Measurements from ENCODE around the gene CHD8.
"Not testable (repeated sequence)": the region's sequence is repeated elsewhere in the genome, so short reads cannot be mapped to it uniquely, and the experiment has no call there.

Gene CHD8, protein sequence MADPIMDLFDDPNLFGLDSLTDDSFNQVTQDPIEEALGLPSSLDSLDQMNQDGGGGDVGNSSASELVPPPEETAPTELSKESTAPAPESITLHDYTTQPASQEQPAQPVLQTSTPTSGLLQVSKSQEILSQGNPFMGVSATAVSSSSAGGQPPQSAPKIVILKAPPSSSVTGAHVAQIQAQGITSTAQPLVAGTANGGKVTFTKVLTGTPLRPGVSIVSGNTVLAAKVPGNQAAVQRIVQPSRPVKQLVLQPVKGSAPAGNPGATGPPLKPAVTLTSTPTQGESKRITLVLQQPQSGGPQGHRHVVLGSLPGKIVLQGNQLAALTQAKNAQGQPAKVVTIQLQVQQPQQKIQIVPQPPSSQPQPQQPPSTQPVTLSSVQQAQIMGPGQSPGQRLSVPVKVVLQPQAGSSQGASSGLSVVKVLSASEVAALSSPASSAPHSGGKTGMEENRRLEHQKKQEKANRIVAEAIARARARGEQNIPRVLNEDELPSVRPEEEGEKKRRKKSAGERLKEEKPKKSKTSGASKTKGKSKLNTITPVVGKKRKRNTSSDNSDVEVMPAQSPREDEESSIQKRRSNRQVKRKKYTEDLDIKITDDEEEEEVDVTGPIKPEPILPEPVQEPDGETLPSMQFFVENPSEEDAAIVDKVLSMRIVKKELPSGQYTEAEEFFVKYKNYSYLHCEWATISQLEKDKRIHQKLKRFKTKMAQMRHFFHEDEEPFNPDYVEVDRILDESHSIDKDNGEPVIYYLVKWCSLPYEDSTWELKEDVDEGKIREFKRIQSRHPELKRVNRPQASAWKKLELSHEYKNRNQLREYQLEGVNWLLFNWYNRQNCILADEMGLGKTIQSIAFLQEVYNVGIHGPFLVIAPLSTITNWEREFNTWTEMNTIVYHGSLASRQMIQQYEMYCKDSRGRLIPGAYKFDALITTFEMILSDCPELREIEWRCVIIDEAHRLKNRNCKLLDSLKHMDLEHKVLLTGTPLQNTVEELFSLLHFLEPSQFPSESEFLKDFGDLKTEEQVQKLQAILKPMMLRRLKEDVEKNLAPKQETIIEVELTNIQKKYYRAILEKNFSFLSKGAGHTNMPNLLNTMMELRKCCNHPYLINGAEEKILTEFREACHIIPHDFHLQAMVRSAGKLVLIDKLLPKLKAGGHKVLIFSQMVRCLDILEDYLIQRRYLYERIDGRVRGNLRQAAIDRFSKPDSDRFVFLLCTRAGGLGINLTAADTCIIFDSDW (N-terminal part only)

GRCh38 chr14:21455912-21456667 is at the start of gene CHD8:
Gene CHD8, minus strand, starts transcription at chr14:21456123. Its CDS starts 24,480 bp downstream, at chr14:21431643.
- DNase-seq = peak; percentile 99

DNA sequence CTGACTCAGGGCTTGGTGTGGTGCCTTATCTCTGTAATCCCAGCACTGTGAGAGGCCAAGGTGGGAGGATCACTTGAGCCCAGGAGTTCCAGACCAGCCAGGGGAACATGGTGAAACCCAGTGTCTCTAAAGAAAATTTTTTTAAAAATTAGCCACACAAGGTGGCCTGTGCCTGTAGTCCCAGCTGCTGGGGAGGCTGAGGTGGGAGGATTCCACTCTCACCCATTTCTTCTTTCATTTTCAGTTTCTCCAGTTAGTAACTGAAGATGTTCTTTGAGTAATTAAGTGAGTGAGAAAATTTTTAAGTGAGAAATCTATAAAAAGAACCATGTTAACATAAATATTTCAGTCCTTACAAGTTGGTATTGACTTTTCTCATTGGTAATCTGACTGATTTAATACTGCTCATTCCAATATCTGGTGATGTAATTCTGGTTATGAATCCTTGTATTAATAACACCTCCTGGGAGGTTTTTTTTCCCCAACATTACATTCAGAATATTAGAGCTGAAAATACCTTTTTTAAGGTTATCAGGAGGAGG is 49.2 kb upstream of the CHD8 start:
- peak; percentile 36 for DNase-seq

- no peak for DNase-seq
Measured at GRCh38 chr14:21503376-21503775, 47.5 kb upstream of the CHD8 start.

DNA sequence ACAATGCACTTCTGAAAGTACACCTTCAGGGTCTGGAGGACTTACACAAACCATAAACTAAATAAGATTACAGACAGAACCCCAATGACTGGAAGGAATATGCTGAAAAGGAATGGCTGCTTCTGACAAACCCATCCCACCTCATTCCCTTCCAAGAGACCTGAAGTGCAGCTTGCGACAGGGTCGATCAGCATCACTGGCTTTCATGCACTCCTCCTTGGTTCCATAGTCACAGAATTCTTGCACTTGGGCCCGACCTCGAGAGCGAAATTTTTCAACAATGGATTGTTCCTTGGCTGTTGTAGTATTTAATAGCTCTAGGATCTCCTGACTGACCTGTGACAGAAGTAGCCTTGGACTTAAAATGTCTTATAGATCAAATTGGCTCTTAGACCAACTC is 45.6 kb upstream of the CHD8 start:
- no peak for DNase-seq

- DNase-seq = no peak
Measured at GRCh38 chr14:21498540-21499526, 42.9 kb upstream of the CHD8 start.

GRCh38 chr14:21496453-21496852 is 40.5 kb upstream of the CHD8 start:
- DNase-seq = no peak

DNA sequence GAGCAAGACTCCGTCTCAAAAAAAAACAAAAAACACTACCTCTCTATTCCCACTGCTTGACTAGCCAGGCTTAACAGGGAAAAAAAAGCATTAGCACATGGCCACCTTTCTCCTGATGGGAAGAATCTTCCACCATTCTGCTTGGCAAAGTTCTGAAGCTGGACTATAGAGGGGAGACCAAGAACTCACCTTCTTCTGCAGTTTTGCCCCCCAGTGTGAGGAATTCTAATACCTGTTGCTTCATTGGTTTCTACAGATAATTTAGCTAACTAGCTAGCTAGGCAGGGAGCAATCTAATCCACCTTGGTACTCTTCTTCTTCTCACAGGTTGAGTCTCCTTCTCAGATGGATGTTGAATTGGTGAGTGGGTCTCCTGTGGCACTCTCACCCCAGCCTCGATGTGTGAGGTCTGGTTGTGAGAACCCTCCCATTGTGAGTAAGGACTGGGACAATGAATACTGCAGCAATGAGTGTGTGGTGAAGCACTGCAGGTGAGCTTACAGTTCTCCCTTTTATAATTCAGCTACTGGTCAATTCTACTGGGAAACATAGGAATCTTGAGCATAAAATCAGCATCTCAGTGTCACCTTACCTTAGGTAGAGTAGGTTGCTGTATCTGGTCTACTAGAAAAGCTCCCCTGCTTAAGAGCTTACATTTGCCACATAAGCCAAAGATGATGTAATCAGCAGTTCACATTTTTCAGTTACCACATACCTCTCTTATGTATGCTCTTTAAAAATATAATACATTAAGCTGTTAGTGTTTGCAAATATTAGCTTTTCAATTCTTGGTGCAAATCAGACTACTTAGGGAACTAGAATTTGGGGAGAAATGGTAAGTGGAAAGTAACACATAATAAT is 39.2 kb upstream of the CHD8 start:
- no peak for DNase-seq

DNA sequence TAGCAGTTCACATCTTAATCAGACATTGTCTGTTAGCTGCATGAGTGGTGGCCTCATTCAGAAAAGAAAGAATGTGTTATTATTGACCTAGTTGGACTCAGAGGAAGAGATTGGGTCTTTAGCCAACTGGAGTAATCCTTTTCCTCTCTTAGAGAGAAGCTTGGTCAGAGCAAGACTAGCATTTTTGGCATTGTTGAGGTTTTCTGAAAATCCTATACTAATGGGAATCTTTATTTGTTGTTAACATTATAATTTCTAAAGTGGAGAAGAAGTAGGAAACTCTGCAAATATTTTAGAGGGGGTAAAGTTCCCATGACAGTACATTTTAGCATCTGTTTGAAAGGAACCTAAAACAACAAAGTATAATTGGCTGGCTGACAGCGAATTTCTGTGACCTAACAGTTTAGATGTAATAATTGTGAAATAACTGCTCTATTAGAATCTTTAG is 30.7 kb upstream of the CHD8 start:
- no peak for DNase-seq

GRCh38 chr14:21476925-21477681 is 21.2 kb upstream of the CHD8 start, which contains the start of the genes RAB2B and TOX4:
Gene RAB2B, minus strand, starts transcription at chr14:21476959. Its CDS starts 87 bp downstream, at chr14:21476872.
Gene TOX4, plus strand, starts transcription at chr14:21477195. Its CDS starts 84 bp downstream, at chr14:21477279.
- peak; percentile 96 for DNase-seq

DNA sequence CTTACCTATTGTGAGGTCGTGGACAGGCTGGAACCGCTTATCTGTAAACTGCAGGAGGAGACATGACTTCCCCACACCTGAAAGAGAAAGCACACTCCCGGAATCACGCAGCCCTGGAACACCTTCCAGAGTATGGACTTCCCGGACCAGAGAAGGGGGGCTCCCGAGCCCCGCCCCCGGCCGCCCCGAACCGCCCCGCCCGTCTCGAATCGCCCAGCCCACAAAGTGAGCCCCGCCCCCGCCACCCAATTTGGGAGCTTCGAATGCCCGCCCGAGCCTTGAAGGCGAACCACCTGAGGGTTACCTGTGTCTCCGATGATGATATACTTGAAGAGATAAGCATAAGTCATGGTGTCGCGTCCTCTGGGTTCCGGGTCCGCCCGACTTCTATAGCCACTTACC is 20.6 kb upstream of the CHD8 start:
- DNase-seq = no peak

- DNase-seq = no peak
Measured at GRCh38 chr14:21475767-21476522, 20.0 kb upstream of the CHD8 start.

DNA sequence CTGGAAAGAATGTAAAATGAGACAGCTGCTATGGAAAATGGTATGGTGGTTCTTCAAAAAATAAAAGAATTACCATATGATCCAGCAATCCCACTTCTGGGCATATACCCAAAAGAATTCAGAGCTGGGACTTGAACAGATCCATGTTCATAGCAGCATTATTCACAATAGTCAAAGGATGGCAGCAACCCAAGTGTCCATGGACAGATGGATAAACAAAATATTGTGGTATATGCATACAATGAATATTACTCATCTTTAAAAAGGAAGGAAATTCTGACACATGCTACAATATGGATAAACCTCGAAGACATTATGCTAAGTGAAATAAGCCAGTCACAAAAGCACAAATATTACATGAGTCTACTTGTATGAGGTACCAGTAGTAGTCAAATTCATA is 11.7 kb upstream of the CHD8 start:
- no peak for DNase-seq

GRCh38 chr14:21455592-21455911 is 371 bp downstream of the CHD8 start:
- DNase-seq = no peak

GRCh38 chr14:21454843-21455544 is 929 bp downstream of the CHD8 start:
- DNase-seq = no peak

DNA sequence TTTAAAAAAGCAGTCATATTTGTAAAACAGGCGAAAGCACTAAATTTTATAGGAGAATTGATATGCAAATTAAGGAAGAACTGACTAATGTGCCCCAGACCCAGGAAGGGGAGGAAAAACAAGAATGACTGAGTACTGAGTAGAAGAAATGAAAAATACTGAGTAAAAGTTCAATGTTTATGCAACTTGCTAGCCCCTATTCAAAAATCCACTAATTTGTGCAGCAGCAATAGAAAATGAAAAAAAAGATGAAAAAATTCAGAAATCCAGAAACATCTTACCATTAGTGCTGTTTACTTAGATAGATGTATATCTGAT is 6.1 kb downstream of the CHD8 start:
- DNase-seq = no peak

DNA sequence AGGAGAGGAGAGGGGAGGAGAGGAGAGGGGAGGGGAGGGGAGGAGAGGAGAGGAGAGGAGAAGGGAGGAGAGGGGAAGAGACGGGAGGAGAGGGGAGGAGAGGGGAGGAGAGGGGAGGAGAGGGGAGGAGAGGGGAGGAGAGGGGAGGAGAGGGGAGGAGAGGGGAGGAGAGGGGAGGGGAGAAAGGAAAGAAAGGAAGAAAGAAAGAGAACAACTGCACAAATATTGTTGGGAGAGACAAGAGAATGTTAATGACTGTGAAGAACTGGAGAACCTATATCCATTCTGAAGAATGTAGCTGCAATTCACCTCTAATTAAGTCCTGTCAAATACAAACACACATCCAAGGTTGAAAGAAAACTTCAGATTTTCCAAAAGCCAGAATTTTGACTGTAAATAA is 13.3 kb downstream of the CHD8 start:
- not testable (repeated sequence) for DNase-seq

- no peak for DNase-seq
Measured at GRCh38 chr14:21440859-21441258, 15.1 kb downstream of the CHD8 start.

All from activated naive CD4-positive, alpha-beta T cell treated with Interleukin-2 at 50 U/mL for 16 hours (primary cell).